ENCODE results near the gene SSRP1. TPM values are rescaled to one million over a fixed set of nuclear protein-coding genes. Genes with fewer than 3 reads are reported as not detected.
"Not testable (repeated sequence)": the region's sequence is repeated elsewhere in the genome, so short reads cannot be mapped to it uniquely, and the experiment has no call there.

The SSRP1 gene
- total RNA-seq: 54.9 TPM

DNA sequence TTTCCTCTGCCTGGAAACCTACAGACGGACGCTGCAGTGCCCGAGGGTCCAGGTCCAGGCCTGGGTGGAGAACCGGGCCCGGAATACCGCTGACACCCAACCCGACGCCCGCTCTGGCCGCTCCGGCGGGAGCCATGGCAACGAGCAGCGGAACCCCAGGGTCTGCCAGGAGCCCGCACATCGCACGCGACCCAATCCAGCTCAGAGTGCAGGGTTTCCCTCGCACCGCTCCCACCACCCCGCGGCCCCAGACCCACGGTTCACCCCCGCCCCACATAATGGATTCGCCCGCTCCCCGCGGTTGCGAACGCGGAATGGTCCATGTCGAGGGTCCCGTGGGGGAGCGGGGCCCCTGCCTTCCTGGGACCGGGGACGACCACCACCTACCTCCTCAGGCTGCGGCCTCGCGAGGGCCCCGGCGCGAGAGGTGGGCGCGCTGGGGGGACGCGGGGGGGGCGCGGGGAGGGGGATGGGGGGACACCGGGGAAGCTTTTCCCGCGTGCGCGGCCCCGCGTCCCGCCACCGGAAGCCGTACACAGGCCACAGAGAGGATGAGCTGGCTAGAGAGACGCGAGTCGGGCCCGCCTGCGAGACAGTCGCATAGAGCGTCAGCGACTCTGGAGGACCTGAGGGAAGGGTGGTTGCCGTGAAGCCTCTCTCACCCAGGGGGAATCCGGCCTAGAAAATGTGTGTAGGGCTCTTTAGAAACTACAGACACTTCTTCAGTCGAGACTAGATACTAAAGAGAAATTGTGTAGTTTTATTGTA lies at the start of gene SSRP1:
SSRP1 (minus strand) TSS at position 550 of the 768 bp plus-strand sequence. CDS start 771 bp downstream, outside the sequence.
- ATAC-seq: peak; percentile 97
- peak; percentile 92 for DNase-seq (ENCODE audit: low spot score)
- intact Hi-C loops (cut with DNase I): loop anchor here (10.0 kb wide), 1 partner anchor 309 kb away; the partner anchor contains the start of gene YPEL4

DNA sequence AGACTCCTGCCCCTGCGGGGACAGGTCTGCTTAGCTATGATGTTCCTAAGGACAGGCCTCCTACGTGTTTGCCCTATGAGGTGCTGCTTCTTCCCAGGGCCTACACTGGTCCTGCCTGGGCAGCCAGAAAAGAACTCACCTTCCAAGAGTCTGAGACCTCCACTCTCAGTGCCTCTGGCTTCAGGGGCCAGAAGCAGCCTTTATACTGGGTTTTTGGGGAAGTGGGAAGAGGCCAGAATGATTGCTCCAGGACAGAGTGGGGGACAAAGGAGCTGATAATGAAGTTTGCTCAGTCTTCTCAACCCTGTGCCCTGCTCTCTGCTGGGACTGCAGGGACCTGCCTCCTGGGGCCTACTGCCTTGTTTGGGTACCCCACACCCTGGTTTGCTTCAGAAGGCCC lies 45.3 kb upstream of the SSRP1 start, which contains the start of gene PRG3:
PRG3 (minus strand) TSS at position 176 of the 400 bp plus-strand sequence. CDS start 442 bp downstream, outside the sequence.
- intact Hi-C loops (cut with DNase I): no loop called here
- DNase-seq (ENCODE audit: low spot score) (no peak), ATAC-seq (no peak)

DNA sequence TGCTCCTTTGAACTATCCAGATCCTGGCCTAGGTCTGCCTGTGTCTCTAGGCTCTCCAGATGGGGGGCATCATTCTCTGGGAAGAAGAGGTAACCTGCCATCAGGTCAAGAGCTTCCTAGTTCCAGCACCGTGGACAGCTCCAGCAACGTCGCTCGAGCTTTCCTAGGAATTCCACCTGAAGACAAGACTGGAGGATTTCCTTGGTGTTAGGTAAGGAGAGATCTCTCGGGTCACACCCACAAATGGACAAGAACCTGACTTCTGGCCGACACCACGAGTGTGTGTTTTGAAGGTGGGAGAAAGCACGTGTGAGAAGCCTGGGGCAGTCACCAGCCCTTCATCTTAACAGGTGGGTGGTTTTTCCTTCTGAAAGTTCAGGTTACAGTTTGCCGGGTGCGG lies 44.0 kb upstream of the SSRP1 start:
- intact Hi-C loops (cut with DNase I): no loop called here
- ATAC-seq (no peak), DNase-seq (ENCODE audit: low spot score) (no peak)

- ATAC-seq (no peak), DNase-seq (ENCODE audit: low spot score) (no peak)
- intact Hi-C loops (cut with DNase I): no loop called here
These were observed 42.5 kb upstream of the SSRP1 start for GRCh38 chr11:57378186-57378585.

GRCh38 chr11:57377107-57377506 lies 41.4 kb upstream of the SSRP1 start:
- intact Hi-C loops (cut with DNase I): no loop called here
- DNase-seq (ENCODE audit: low spot score): no peak
- no peak for ATAC-seq

DNA sequence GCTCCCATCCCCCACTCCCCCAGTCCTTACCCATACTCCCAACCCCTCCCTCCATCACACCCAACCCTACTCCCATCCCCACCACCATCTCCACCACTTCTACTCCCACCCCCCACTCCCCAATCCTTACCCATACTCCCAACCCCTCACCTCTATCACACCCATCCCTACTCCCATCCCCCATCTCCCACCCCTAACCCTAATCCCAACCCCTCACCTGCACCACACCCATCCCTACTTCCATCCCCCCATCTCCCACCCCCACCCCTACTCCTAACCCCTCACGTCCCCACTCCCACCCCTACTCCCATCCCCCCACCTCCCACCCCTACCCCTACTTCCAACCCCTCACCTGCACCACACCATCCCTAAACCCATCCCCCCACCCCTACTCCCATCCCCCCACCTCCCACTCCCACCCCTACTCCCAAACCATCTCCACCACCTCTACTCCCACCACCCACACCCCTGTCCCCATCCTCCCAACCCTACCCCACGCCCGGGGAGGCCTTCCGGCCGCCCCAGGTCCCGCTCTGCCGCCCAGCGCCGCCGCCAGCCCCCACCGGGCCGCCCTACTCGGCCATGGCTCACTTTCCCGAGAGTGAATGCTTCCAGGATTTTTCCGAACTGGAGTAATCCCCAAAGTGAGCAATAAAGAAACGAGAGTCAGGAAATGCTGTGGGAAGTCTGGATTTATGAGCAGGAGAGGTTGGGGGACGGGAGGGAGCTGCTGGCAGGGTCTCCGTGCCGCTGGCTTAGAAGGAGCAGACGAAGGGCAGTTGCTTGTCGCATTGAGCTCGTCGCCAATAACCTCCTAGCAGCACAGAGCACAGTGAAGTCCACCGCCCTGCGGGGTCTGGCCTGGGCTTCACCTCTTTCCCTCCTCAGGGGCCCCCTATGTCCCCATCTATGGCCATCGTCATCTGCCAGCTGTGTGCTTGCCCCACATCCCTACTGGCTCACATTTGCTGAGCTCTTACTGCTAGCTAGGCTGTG lies 40.7 kb upstream of the SSRP1 start:
- no peak for ATAC-seq

GRCh38 chr11:57375490-57375889 lies 39.8 kb upstream of the SSRP1 start:
- no peak for ATAC-seq

More for the DNA sequence above, 40.7 kb upstream of the SSRP1 start:
- intact Hi-C loops (cut with DNase I): loop anchor here (1.0 kb wide), 1 partner anchor 38 kb away; no protein-coding TSS in a partner anchor
- no peak for DNase-seq (ENCODE audit: low spot score)

GRCh38 chr11:57374966-57375365 lies 39.3 kb upstream of the SSRP1 start:
- no peak for DNase-seq (ENCODE audit: low spot score)
- intact Hi-C loops (cut with DNase I): no loop called here
- ATAC-seq: no peak

More at GRCh38 chr11:57375490-57375889, 39.8 kb upstream of the SSRP1 start:
- intact Hi-C loops (cut with DNase I): no loop called here
- DNase-seq (ENCODE audit: low spot score): no peak

GRCh38 chr11:57373146-57373545 lies 37.5 kb upstream of the SSRP1 start:
- DNase-seq (ENCODE audit: low spot score) (no peak), ATAC-seq (no peak)
- intact Hi-C loops (cut with DNase I): no loop called here

DNA sequence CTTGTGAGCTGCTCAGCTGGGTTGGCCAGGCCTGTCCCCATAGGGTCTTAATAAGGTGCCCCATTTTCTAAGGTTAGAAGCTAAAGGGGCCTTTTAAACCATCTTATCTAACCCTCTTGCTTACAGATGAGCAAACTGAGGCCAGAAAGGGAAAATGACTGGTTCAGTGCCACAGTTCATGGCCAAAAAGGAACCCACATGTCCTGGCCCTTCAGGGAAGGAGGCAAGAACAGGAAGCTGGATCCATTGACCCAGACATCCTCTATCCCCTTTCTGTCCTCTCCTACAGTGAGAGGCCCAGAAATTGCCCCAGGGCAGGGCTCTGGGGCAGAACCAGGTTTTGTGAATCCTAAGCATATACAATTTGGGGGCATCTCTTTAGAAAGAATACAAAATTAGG lies 35.2 kb upstream of the SSRP1 start:
- intact Hi-C loops (cut with DNase I): no loop called here
- no peak for DNase-seq (ENCODE audit: low spot score)
- ATAC-seq: no peak

DNA sequence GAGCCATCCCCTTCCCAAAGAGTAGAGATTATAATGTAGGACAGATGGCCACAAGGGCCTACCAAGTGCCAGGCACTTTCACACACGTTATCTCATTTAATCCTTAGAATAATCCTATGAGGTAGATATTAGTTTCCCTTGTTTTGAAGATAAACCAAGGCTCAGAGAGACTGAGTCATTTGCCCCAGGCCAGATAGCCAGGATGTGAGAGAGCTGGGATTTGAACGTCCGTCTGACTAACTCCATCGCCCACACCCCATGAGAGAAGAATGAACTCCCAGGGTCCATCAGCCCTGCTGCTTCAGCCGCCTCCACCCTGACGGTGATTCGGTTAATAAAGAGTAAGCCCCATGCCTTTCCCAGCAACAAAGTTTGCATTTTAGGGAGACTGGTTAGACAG lies 34.6 kb upstream of the SSRP1 start:
- ATAC-seq (no peak), DNase-seq (ENCODE audit: low spot score) (no peak)
- intact Hi-C loops (cut with DNase I): no loop called here

DNA sequence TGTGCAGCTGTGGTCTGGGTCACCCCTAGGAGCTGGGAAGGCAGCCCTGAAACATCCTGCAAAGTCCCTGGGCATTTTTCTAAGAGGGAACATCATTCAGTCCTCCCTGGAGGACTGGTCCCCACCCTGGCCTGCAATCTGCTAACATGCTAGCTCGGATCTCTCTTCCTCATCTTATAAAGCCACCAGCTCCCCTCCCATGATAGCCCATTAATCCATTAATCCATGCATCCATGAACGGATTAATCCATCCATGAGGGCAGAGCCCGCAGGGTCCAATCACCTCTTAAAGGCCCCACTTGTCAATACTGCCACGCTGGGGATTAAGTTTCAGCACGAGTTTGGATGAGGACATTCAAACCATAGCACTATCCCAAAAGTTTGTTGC lies 33.1 kb upstream of the SSRP1 start:
- intact Hi-C loops (cut with DNase I): no loop called here
- no peak for ATAC-seq
- DNase-seq (ENCODE audit: low spot score): no peak

DNA sequence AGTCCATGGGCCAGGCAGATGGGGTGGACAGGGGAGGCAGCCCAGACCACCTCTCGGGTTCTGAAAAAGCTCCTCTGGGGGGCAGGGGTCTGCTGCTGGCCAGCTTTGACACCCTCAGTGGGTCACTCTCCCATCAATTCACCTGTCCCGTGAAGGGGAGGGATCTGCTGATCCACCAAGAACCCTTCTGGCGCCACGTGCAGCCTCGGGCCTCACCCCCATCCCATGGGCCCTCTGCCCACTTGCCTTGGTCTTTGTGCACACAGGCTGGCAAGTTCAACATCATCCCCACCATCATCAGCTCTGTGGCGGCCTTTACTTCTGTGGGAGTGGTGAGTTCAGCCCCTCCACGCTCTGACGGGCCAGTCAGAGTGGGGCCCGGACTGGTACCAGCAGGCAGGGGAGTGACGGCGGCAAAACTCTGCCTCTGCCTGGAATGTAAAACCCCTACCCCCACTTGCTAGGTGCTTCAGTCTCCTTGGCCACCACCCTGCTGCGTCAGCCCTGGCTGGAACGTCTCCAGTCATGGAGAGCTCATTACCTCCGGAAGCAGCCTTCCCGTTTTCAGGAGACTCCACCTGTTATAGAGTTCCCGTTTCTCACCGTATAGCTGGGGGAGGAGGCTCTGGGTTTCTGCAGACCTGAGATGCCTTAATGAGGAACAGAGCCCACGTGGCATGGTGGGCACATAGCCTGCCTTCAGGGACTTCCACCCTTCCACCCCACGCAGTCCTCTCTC lies 32.6 kb upstream of the SSRP1 start:
- intact Hi-C loops (cut with DNase I): no loop called here
- ATAC-seq: no peak

GRCh38 chr11:57364851-57365660 lies 29.4 kb upstream of the SSRP1 start:
- DNase-seq (ENCODE audit: low spot score) (no peak), ATAC-seq (no peak)
- intact Hi-C loops (cut with DNase I): no loop called here

More for the DNA sequence above, 32.6 kb upstream of the SSRP1 start:
- DNase-seq (ENCODE audit: low spot score): no peak

DNA sequence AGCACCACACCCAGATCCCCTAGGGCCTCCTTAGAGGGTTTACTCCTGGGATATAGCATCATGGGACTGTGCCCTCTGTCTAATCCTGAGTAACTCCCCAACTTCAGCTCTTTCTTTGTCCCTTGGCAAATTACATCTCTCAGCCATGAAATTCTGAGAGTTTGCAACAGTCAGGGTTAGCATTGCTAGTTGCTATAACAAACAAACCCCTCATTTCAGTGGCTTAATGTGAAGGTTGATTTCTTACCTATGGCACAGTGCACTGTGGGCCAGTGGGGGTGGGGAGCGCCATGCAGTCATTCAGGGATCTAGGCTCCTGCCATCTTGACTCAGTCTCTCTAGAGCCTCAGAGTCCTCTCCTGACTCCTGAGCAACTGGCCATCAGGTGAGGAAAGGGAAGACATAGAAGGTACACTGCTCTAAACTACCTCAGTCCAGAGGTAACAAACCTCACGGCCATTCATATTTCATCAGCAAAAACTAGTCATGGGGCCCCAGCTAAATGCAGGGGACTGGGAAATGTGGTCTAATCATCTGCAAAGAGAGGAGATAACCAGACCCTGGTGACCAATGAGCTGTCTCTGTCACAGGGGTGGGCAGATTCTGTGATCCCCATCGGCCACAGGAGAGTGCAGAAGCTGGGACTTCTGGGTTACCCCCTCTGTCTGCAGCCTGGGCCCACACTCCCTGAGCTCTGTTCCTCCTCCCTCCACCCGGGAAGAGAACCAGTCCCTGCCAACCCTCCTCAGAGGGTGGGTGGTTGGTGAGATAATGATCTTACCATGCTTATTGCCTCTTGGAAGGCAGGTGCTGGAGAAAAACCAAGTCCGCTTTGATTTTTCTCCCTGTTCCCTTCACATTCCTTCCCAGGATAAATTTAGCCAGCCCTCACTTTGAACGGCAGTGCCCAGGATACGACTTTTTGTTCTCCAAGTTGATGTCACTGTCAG lies 27.7 kb upstream of the SSRP1 start:
- ATAC-seq (no peak), DNase-seq (ENCODE audit: low spot score) (no peak)
- intact Hi-C loops (cut with DNase I): no loop called here

GRCh38 chr11:57361926-57362325 lies 26.2 kb upstream of the SSRP1 start:
- DNase-seq (ENCODE audit: low spot score): no peak
- intact Hi-C loops (cut with DNase I): no loop called here
- no peak for ATAC-seq

- ATAC-seq; intact Hi-C loops (cut with DNase I); DNase-seq (ENCODE audit: low spot score): not testable (repeated sequence)
These were observed 25.7 kb upstream of the SSRP1 start for GRCh38 chr11:57361420-57361819.

Data from sciatic nerve (tissue), 2 donors.